Activated CD4-positive, alpha-beta T cell treated with anti-CD3 and anti-CD28 coated beads, Interleukin-2, amount 10 ng/mL, durations not matched to agents 24 days and 14 days (primary cell): Measurements from ENCODE around the gene MLKL. TPM values are rescaled to one million over a fixed set of nuclear protein-coding genes. Genes with fewer than 3 reads are reported as not detected.
A peak's percentile ranks its signal among the peaks of the same experiment; 100 is the strongest.
"Not testable (repeated sequence)": the region's sequence is repeated elsewhere in the genome, so short reads cannot be mapped to it uniquely, and the experiment has no call there.

Experiments
- DNase-seq: peaks from one replicate; pipeline ENCODE4 v3.0.0; 2022
- H3K27ac Mint-ChIP-seq: one replicate; pipeline ENCODE4 v1.8.0; 2022; ENCODE audit warnings: mild to moderate bottlenecking, mixed read lengths
- H3K27me3 Mint-ChIP-seq: one replicate; pipeline ENCODE4 v1.8.0; 2022; ENCODE audit warnings: mixed read lengths
- H3K36me3 Mint-ChIP-seq: one replicate; pipeline ENCODE4 v1.8.0; 2022; ENCODE audit warnings: low read depth, mild to moderate bottlenecking, mixed read lengths
- H3K4me1 Mint-ChIP-seq: one replicate; pipeline ENCODE4 v1.8.0; 2021; ENCODE audit warnings: mixed read lengths
- H3K4me3 Mint-ChIP-seq: one replicate; pipeline ENCODE4 v1.8.0; 2022; ENCODE audit warnings: mild to moderate bottlenecking, moderate library complexity, mixed read lengths
- H3K9me3 Mint-ChIP-seq: one replicate; pipeline ENCODE4 v1.8.0; 2021; ENCODE audit warnings: mixed read lengths
- intact Hi-C: fragments of 100-400 bp; cut with micrococcal nuclease; formaldehyde crosslinking; loops from one replicate; pipeline ENCODE4 v1.15.1; 2023
- total RNA-seq: library from RNA; stranded (reverse); gene quantifications from 2 replicates; pipeline ENCODE4 v1.2.3, GENCODE V29; 2022

The MLKL gene
- total RNA-seq, 1 donor from 2014 or later = 21.9 TPM

- Mint-ChIP-seq H3K4me3 (no peak overlapping the region), H3K27me3 (no peaks in the 10 kb centered on the region), H3K36me3 (no peaks in the 10 kb centered on the region), H3K27ac (no peak overlapping the region), H3K9me3 (peaks cover 10% of the 10 kb centered on the region), H3K4me1 (peaks cover 2% of the 10 kb centered on the region)
- intact Hi-C loops = no loop called here
- no peak for DNase-seq
These were observed 24.3 kb upstream of the MLKL start for GRCh38 chr16:74724820-74725549.

GRCh38 chr16:74723256-74723655 is 22.6 kb upstream of the MLKL start:
- no peak overlapping the region for H3K4me3 Mint-ChIP-seq
- H3K27me3 Mint-ChIP-seq = no peaks in the 10 kb centered on the region
- H3K36me3 Mint-ChIP-seq = no peaks in the 10 kb centered on the region
- intact Hi-C loops = no loop called here
- DNase-seq = no peak
- H3K4me1 Mint-ChIP-seq = no peaks in the 10 kb centered on the region
- no peak overlapping the region for H3K27ac Mint-ChIP-seq
- H3K9me3 Mint-ChIP-seq = peaks cover 10% of the 10 kb centered on the region

- H3K9me3 Mint-ChIP-seq, H3K27ac Mint-ChIP-seq, intact Hi-C loops, H3K4me3 Mint-ChIP-seq, DNase-seq, H3K36me3 Mint-ChIP-seq, H3K27me3 Mint-ChIP-seq, H3K4me1 Mint-ChIP-seq: not testable (repeated sequence)
These were observed 21.5 kb upstream of the MLKL start for GRCh38 chr16:74722156-74722555.

GRCh38 chr16:74721716-74722115 is 21.1 kb upstream of the MLKL start:
- no peaks in the 10 kb centered on the region for H3K36me3 Mint-ChIP-seq
- intact Hi-C loops = no loop called here

GRCh38 chr16:74720579-74720978 is 19.9 kb upstream of the MLKL start:
- Mint-ChIP-seq H3K9me3 (no peaks in the 10 kb centered on the region), H3K27me3 (no peaks in the 10 kb centered on the region), H3K27ac (no peak overlapping the region), H3K36me3 (no peaks in the 10 kb centered on the region), H3K4me3 (no peak overlapping the region), H3K4me1 (no peaks in the 10 kb centered on the region)
- intact Hi-C loops = no loop called here
- no peak for DNase-seq

More at GRCh38 chr16:74721716-74722115, 21.1 kb upstream of the MLKL start:
- H3K9me3 Mint-ChIP-seq = peaks cover 7% of the 10 kb centered on the region
- no peaks in the 10 kb centered on the region for H3K4me1 Mint-ChIP-seq
- no peaks in the 10 kb centered on the region for H3K27me3 Mint-ChIP-seq
- H3K27ac Mint-ChIP-seq = no peak overlapping the region
- H3K4me3 Mint-ChIP-seq = no peak overlapping the region
- no peak for DNase-seq

- H3K4me1 Mint-ChIP-seq = no peaks in the 10 kb centered on the region
- DNase-seq = no peak
- H3K27ac Mint-ChIP-seq = no peak overlapping the region
- H3K4me3 Mint-ChIP-seq = no peak overlapping the region
- no peaks in the 10 kb centered on the region for H3K27me3 Mint-ChIP-seq
- intact Hi-C loops = no loop called here
- H3K9me3 Mint-ChIP-seq = no peaks in the 10 kb centered on the region
- no peaks in the 10 kb centered on the region for H3K36me3 Mint-ChIP-seq
These were observed 18.3 kb upstream of the MLKL start for GRCh38 chr16:74718741-74719610.

- no peak overlapping the region for H3K4me3 Mint-ChIP-seq
These were observed 17.5 kb upstream of the MLKL start for GRCh38 chr16:74718140-74718539.

GRCh38 chr16:74717367-74717766 is 16.7 kb upstream of the MLKL start:
- Mint-ChIP-seq H3K36me3 (no peaks in the 10 kb centered on the region), H3K4me1 (no peaks in the 10 kb centered on the region), H3K9me3 (no peaks in the 10 kb centered on the region), H3K4me3 (no peak overlapping the region), H3K27ac (no peak overlapping the region), H3K27me3 (no peaks in the 10 kb centered on the region)
- intact Hi-C loops = no loop called here
- no peak for DNase-seq

More at GRCh38 chr16:74718140-74718539, 17.5 kb upstream of the MLKL start:
- no peaks in the 10 kb centered on the region for H3K9me3 Mint-ChIP-seq
- DNase-seq = no peak
- no peaks in the 10 kb centered on the region for H3K4me1 Mint-ChIP-seq
- intact Hi-C loops = no loop called here
- H3K36me3 Mint-ChIP-seq = no peaks in the 10 kb centered on the region
- no peak overlapping the region for H3K27ac Mint-ChIP-seq
- H3K27me3 Mint-ChIP-seq = no peaks in the 10 kb centered on the region

- Mint-ChIP-seq H3K27me3 (no peaks in the 10 kb centered on the region), H3K9me3 (no peaks in the 10 kb centered on the region), H3K4me1 (no peaks in the 10 kb centered on the region), H3K36me3 (no peaks in the 10 kb centered on the region), H3K4me3 (no peak overlapping the region), H3K27ac (no peak overlapping the region)
- intact Hi-C loops = no loop called here
- DNase-seq = no peak
These were observed 15.7 kb upstream of the MLKL start for GRCh38 chr16:74716355-74716754.

GRCh38 chr16:74713876-74714275 is 13.2 kb upstream of the MLKL start:
- Mint-ChIP-seq H3K4me3 (no peak overlapping the region), H3K27ac (no peak overlapping the region), H3K27me3 (no peaks in the 10 kb centered on the region), H3K36me3 (no peaks in the 10 kb centered on the region), H3K4me1 (peaks cover 3% of the 10 kb centered on the region), H3K9me3 (no peaks in the 10 kb centered on the region)
- no peak for DNase-seq
- intact Hi-C loops = no loop called here

GRCh38 chr16:74713325-74713724 is 12.7 kb upstream of the MLKL start:
- no peak for DNase-seq
- Mint-ChIP-seq H3K36me3 (no peaks in the 10 kb centered on the region), H3K27ac (no peak overlapping the region), H3K27me3 (no peaks in the 10 kb centered on the region), H3K9me3 (no peaks in the 10 kb centered on the region), H3K4me3 (no peak overlapping the region), H3K4me1 (peaks cover 3% of the 10 kb centered on the region)
- intact Hi-C loops = no loop called here

- H3K27me3 Mint-ChIP-seq = no peaks in the 10 kb centered on the region
- H3K9me3 Mint-ChIP-seq = no peaks in the 10 kb centered on the region
- no peak for DNase-seq
- no peak overlapping the region for H3K4me3 Mint-ChIP-seq
- no peak overlapping the region for H3K27ac Mint-ChIP-seq
- intact Hi-C loops = no loop called here
- H3K36me3 Mint-ChIP-seq = no peaks in the 10 kb centered on the region
- H3K4me1 Mint-ChIP-seq = peaks cover 3% of the 10 kb centered on the region
These were observed 11.3 kb upstream of the MLKL start for GRCh38 chr16:74711938-74712337.

GRCh38 chr16:74710401-74710800 is 9.7 kb upstream of the MLKL start:
- Mint-ChIP-seq H3K4me1 (peaks cover 3% of the 10 kb centered on the region), H3K36me3 (no peaks in the 10 kb centered on the region), H3K4me3 (no peak overlapping the region), H3K27me3 (no peaks in the 10 kb centered on the region), H3K9me3 (no peaks in the 10 kb centered on the region), H3K27ac (no peak overlapping the region)
- no peak for DNase-seq
- intact Hi-C loops = no loop called here

GRCh38 chr16:74709441-74709877 is 8.8 kb upstream of the MLKL start:
- Mint-ChIP-seq H3K4me1 (peaks cover 8% of the 10 kb centered on the region), H3K9me3 (no peaks in the 10 kb centered on the region), H3K27ac (no peak overlapping the region), H3K27me3 (no peaks in the 10 kb centered on the region), H3K4me3 (no peak overlapping the region), H3K36me3 (no peaks in the 10 kb centered on the region)
- intact Hi-C loops = loop anchor here (1.0 to 5.0 kb wide), 3 partner anchors 103 to 288 kb away; partner anchors contain the start of gene ZNRF1
- peak; percentile 94 for DNase-seq
